Loucy (cell line): ENCODE measurements around the gene TMEM119.
"Not testable (repeated sequence)": the region's sequence is repeated elsewhere in the genome, so short reads cannot be mapped to it uniquely, and the experiment has no call there.

Experiments used
- H2AFZ ChIP-seq: fragments of 200-600 bp; sonication (generic); 2 replicates; pipeline ENCODE4 v1.6.0; 2016; ENCODE audit warnings: antibody characterized with exemption, mild to moderate bottlenecking, low read length, moderate library complexity
- H3F3A ChIP-seq: fragments of 200-600 bp; 2 replicates; pipeline ENCODE4 v1.6.0; 2016; ENCODE audit warnings: antibody characterized with exemption, low read depth, mild to moderate bottlenecking
- H3K27me3 ChIP-seq: fragments of 200-600 bp; sonication (generic); 2 replicates; pipeline ENCODE4 v1.6.1; 2014; ENCODE audit warnings: low read length, mild to moderate bottlenecking; ENCODE audit not compliant: insufficient read depth, poor library complexity, severe bottlenecking
- H3K36me3 ChIP-seq: fragments of 200-600 bp; sonication (generic); 2 replicates; pipeline ENCODE4 v1.6.1; 2016; ENCODE audit warnings: low read length; ENCODE audit not compliant: insufficient read depth
- H3K4me1 ChIP-seq: fragments of 200-600 bp; sonication (generic); 2 replicates; pipeline ENCODE4 v1.5.1; 2014; ENCODE audit warnings: low read length, mild to moderate bottlenecking; ENCODE audit not compliant: insufficient read depth, poor library complexity, severe bottlenecking
- H3K4me2 ChIP-seq: fragments of 200-600 bp; sonication (generic); 2 replicates; pipeline ENCODE4 v1.6.0; 2014; ENCODE audit warnings: antibody characterized with exemption, low read length, low read depth, mild to moderate bottlenecking; ENCODE audit not compliant: poor library complexity, severe bottlenecking
- H3K4me3 ChIP-seq: fragments of 200-600 bp; sonication (generic); 2 replicates; pipeline ENCODE4 v1.5.1; 2014; ENCODE audit warnings: low read length, mild to moderate bottlenecking, mixed read lengths; ENCODE audit not compliant: poor library complexity, severe bottlenecking
- H3K79me2 ChIP-seq: fragments of 200-600 bp; sonication (generic); 2 replicates; pipeline ENCODE4 v1.6.1; 2014; ENCODE audit warnings: low read length; ENCODE audit not compliant: insufficient read depth
- H3K9ac ChIP-seq: fragments of 200-600 bp; sonication (generic); 2 replicates; pipeline ENCODE4 v1.6.0; 2014; ENCODE audit warnings: mild to moderate bottlenecking, low read depth, low read length, moderate library complexity; ENCODE audit not compliant: poor library complexity, severe bottlenecking
- H3K9me2 ChIP-seq: fragments of 200-600 bp; sonication (generic); replicated peaks from 2 replicates; pipeline ENCODE4 v1.6.1; 2016; ENCODE audit warnings: low read depth, low read length, mixed read lengths
- H3K9me3 ChIP-seq: fragments of 200-600 bp; sonication (generic); 2 replicates; pipeline ENCODE4 v1.6.1; 2014; ENCODE audit warnings: mild to moderate bottlenecking, antibody characterized with exemption, low read length, low read depth; ENCODE audit not compliant: insufficient read depth
- H4K20me1 ChIP-seq: fragments of 200-600 bp; sonication (generic); 2 replicates; pipeline ENCODE4 v1.6.0; 2014; ENCODE audit warnings: antibody characterized with exemption, low read length, mild to moderate bottlenecking; ENCODE audit not compliant: insufficient read depth, poor library complexity, severe bottlenecking
- EZH2phosphoT487 ChIP-seq: fragments of 200-600 bp; IDR thresholded peaks from 2 replicates; pipeline ENCODE4 v1.6.1; 2018; ENCODE audit warnings: antibody characterized with exemption, mild to moderate bottlenecking, moderate library complexity, borderline replicate concordance
- TF ChIP-seq, protein P1 (sequence below): fragments of 200-600 bp; sonication (generic); conservative IDR thresholded peaks from 2 replicates; pipeline ENCODE4 v1.5.1; 2014; ENCODE audit warnings: mild to moderate bottlenecking, antibody characterized with exemption, low read length

TMEM119 gene

GRCh38 chr12:108620236-108620879 lies 22.5 kb upstream of the TMEM119 start:
- H3F3A ChIP-seq, result no peaks in the 10 kb centered on the region
- TF ChIP-seq, protein P1, sequence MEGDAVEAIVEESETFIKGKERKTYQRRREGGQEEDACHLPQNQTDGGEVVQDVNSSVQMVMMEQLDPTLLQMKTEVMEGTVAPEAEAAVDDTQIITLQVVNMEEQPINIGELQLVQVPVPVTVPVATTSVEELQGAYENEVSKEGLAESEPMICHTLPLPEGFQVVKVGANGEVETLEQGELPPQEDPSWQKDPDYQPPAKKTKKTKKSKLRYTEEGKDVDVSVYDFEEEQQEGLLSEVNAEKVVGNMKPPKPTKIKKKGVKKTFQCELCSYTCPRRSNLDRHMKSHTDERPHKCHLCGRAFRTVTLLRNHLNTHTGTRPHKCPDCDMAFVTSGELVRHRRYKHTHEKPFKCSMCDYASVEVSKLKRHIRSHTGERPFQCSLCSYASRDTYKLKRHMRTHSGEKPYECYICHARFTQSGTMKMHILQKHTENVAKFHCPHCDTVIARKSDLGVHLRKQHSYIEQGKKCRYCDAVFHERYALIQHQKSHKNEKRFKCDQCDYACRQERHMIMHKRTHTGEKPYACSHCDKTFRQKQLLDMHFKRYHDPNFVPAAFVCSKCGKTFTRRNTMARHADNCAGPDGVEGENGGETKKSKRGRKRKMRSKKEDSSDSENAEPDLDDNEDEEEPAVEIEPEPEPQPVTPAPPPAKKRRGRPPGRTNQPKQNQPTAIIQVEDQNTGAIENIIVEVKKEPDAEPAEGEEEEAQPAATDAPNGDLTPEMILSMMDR, result no peak
- no peak for TF ChIP-seq EZH2phosphoT487
- H3K9me2 ChIP-seq, result no peaks in the 10 kb centered on the region

DNA sequence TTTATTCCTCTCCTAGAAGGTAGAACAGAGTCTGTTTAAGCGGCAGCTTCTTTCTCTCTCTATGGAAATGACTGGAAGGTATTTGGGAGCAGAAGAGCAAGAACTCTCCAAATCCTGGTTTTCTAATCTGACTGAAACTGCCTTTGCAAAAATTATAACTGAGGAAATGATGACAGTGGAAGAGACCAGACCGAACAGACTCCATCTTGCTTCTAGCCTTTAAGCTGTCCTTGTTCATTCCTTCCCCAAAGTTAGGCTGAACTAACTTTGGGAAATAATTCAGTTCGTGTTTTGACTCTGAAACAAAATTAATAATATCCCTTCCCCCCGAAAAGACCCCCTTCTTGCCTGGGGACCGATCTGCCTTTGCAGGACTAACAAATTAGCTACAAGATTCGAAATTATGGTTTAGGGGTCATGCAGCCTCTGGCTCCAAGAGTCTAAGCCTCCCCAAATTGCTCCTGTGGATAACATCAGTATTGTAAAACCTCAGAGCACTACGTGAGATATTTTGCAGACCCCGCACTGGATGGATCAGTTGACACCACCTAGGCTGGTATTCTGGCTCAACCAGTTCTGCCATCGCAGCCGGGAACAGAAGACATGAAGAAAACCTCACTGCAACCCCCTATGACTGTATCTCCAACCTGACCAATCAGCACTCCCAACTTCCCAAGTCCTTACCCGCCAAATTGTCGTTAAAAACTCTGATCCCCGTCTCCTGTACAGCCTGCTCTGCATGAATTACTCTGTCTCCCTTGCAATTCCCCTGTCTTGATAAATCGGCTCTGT lies 21.7 kb upstream of the TMEM119 start:
- Histone ChIP-seq H3K9me2 (no peaks in the 10 kb centered on the region), H3K27me3 (no peaks in the 10 kb centered on the region), H3K4me3 (no peak overlapping the region), H4K20me1 (no peaks in the 10 kb centered on the region), H3K36me3 (no peaks in the 10 kb centered on the region), H2AFZ (no peak overlapping the region), H3K9me3 (no peaks in the 10 kb centered on the region), H3K79me2 (no peaks in the 10 kb centered on the region), H3K9ac (no peak overlapping the region), H3F3A (no peaks in the 10 kb centered on the region), H3K4me2 (no peak overlapping the region), H3K4me1 (peaks cover 23% of the 10 kb centered on the region)
- TF ChIP-seq, protein P1, result no peak
- TF ChIP-seq EZH2phosphoT487, result no peak

More at GRCh38 chr12:108620236-108620879, 22.5 kb upstream of the TMEM119 start:
- Histone ChIP-seq H3K27me3 (no peaks in the 10 kb centered on the region), H3K36me3 (no peaks in the 10 kb centered on the region), H3K4me3 (no peak overlapping the region), H3K9ac (no peak overlapping the region), H3K4me2 (no peak overlapping the region), H4K20me1 (no peaks in the 10 kb centered on the region), H3K9me3 (no peaks in the 10 kb centered on the region), H3K79me2 (no peaks in the 10 kb centered on the region), H3K4me1 (peaks cover 23% of the 10 kb centered on the region), H2AFZ (no peak overlapping the region)

DNA sequence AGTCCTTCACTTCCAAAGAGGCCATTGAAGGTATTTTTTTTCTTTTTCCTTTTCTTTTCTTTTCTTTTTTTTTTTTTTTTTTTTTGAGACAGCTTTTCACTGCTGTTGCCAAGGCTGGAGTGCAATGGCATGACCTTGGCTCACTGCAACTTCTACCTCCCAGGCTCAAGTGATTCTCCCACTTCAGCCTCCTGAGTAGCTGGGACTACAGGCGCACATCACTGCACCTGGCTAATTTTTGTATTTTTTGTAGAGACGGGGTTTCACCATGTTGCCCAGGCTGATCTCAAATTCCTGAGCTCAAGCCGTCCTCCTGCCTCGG lies 21.0 kb upstream of the TMEM119 start:
- not testable (repeated sequence) for H3K9me2 ChIP-seq, H3K36me3 ChIP-seq, H3K9ac ChIP-seq, H3K27me3 ChIP-seq, H3K4me2 ChIP-seq, H3K4me3 ChIP-seq, H3K79me2 ChIP-seq, H3K9me3 ChIP-seq, H3F3A ChIP-seq, H2AFZ ChIP-seq, H4K20me1 ChIP-seq
- peaks cover 23% of the 10 kb centered on the region for H3K4me1 ChIP-seq
